ELR (cell line): Measurements from ENCODE around the gene MCL1.

Experiments used
- DNase-seq: peaks from one replicate; pipeline ENCODE4 v3.0.0-alpha.2; 2015; ENCODE audit warnings: low read depth

The MCL1 gene

DNA sequence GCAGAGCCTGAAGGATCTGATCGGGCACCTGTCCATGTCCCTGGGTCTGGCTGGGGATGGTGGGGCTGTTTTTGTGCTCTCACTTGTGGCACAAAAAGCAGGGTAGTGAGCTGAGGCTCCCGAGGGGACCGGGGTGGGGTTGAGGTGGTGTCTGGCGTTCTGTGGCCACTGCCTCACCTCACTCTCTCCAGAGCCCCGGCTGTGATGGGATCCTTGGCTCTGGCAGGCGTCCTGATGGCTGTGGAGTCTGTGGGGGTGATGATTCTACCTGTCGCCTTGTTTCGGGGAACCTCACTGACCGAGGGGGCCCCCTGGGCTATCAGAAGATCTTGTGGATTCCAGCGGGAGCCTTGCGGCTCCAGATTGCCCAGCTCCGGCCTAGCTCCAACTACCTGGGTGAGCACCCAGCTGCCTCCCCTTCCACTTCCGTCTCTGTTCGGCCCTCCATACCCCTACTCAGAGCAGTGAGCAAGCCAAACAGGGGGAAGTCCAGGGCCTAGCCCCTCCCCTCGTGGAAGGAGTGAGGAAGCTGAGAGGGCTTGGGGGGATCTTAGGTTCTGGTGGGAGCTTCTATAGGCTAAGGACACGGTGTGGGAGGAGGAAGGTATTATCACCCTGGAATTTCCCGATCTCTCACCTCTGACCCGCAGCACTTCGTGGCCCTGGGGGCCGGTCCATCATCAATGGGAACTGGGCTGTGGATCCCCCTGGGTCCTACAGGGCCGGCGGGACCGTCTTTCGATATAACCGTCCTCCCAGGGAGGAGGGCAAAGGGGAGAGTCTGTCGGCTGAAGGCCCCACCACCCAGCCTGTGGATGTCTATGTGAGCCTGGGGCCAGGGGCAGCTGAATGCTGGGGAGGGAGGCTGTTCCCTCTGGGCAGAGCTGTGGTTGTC is 23.2 kb downstream of the MCL1 start:
- DNase-seq: no peak

DNA sequence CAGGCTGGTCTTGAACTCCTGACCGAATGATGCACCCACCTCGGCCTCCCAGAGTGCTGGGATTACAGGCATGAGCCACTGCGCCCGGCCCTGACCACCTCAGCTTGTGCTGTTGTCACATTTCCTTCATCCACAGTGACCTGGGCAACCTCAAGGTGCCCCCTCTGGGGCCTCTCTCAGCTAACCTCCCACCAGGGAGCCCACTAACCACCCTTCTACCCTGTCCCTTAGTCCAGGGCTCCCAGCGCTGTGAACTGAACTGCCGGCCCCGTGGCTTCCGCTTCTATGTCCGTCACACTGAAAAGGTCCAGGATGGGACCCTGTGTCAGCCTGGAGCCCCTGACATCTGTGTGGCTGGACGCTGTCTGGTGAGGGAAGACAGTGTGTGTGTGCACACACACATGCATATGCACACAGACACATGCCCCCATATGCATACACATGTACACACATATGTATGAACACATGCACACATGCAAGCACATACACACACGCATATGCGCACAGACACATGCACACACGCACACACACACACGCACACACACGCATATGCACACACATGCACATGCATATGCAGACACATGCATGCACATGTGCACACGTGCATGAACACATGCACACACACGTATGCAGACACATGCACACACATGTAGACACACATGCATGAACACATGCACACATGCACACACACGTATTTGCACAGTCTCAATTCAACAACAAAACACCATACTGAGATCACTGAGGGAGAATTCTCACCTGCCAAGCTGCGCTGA is 24.0 kb downstream of the MCL1 start:
- DNase-seq: no peak

DNA sequence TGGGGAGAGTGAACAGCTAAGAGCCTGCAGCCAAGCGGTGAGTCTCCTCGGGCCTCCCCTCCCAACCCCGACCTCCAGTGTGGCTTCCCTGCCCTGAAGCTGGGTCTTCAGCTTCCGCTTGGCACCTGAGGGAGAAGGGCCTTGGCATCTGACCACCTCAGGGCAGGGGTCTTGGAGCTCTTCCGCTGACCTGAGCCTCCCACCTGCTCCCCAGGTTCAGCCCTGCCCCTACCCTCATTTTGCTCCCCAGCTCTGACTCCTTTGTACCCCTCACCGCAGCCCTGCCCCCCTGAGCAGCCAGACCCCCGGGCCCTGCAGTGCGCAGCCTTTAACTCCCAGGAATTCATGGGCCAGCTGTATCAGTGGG is 25.3 kb downstream of the MCL1 start:
- DNase-seq: no peak

DNA sequence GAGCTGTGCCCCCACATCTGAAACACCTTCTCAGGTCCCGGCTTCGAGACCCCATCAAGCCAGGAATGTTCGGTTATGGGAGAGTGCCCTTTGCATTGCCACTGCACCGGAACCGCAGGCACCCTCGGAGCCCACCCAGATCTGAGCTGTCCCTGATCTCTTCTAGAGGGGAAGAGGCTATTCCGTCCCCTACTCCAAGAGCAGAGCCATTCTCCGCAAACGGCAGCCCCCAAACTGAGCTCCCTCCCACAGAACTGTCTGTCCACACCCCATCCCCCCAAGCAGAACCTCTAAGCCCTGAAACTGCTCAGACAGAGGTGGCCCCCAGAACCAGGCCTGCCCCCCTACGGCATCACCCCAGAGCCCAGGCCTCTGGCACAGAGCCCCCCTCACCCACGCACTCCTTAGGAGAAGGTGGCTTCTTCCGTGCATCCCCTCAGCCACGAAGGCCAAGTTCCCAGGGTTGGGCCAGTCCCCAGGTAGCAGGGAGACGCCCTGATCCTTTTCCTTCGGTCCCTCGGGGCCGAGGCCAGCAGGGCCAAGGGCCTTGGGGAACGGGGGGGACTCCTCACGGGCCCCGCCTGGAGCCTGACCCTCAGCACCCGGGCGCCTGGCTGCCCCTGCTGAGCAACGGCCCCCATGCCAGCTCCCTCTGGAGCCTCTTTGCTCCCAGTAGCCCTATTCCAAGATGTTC is 25.9 kb downstream of the MCL1 start:
- DNase-seq: no peak

DNA sequence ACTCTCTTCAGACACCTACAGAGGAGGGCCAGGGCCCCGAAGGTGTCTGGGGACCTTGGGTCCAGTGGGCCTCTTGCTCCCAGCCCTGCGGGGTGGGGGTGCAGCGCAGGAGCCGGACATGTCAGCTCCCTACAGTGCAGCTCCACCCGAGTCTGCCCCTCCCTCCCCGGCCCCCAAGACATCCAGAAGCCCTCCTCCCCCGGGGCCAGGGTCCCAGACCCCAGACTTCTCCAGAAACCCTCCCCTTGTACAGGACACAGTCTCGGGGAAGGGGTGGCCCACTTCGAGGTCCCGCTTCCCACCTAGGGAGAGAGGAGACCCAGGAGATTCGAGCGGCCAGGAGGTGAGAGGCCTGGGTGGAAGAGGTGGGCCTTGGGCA is 26.5 kb downstream of the MCL1 start:
- no peak for DNase-seq

DNA sequence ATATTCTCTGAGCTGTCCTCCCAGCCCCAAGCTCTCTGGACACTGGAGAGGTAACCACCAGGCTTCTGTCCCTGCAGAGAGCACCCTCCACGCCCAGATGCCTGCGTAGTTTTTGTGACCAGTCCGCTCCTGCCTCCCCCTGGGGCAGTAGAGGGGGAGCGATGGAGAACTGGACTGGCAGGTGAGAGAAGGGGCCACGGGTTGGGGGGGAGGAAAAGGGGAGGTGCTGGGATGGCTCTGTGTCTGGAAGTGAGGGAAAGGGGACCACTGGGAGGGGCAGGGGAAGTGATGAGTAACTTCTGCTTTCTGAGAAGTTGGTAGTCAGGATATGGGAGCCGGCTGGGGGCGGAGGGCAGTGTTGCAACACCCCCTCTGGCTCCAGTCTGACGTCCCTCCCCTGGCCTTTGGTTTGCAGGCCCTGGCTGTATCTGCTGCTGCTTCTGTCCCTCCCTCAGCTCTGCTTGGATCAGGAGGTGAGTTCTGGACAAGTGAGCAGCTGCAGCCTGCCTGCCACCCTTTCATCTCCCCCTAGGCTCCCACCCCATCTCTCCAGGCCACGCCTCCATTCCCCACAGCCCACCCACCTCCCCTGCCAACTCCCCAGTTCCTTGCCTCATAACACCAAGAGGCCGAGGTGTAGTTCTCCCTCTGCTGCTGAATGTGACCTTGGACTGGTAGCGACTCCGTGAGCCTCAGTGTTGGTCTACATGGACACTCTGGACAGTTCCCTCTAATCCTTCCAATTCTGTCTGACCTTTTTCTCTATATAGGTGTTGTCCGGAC is 27.1 kb downstream of the MCL1 start:
- DNase-seq: peak; percentile 92

DNA sequence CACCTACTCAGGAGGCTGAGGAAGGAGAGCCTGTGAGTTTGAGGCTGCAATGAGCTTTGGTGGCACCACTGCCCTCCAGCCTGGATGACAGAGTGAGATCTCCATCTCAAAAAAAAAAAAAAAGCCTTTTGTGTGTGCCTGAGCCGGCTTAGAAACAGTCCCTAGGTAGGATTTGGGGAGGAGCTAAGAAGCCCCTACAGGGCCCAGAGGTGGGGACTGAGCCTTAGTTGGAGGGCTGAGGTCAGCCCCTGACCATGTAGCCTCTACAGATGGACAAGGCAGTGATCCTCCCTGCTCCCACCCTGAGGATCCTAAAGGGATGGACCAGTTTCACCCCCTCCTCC is 27.7 kb downstream of the MCL1 start:
- DNase-seq: peak; percentile 20

DNA sequence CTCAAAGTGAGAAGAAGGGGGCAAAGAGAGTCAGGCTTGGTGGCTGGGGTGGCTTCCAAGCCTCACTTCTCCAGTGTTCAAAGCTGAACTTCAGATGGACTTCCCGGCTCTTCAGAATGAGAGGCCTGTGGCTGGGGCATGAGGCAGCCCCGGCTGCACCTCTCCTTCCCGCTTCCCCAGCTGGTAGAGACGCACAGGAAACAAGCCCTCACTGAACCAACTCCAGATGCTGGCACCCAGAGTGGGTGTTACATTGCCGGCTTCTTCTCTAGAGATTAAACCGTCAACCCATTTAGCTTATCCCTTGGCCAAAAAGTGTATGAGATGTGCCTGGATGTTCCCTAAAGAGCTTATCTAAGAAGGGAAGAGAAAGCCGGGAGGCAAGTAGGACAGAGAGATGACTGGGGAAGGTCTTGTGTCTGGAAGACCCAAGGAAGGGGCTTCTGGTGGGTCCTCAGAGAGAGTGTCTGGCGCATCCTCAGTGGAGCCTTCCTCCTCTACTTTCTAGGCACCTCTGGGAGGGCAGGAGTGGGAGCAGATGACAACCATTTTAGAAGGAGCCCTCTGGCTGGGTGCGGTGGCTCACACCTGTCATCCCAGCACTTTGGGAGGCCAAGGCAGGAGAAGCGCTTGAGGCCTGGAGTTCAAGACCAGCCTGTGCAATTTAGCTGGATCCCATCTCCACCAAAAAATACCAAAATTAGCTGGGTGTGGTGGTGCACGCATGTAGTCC is 28.2 kb downstream of the MCL1 start:
- DNase-seq: peak; percentile 59

DNA sequence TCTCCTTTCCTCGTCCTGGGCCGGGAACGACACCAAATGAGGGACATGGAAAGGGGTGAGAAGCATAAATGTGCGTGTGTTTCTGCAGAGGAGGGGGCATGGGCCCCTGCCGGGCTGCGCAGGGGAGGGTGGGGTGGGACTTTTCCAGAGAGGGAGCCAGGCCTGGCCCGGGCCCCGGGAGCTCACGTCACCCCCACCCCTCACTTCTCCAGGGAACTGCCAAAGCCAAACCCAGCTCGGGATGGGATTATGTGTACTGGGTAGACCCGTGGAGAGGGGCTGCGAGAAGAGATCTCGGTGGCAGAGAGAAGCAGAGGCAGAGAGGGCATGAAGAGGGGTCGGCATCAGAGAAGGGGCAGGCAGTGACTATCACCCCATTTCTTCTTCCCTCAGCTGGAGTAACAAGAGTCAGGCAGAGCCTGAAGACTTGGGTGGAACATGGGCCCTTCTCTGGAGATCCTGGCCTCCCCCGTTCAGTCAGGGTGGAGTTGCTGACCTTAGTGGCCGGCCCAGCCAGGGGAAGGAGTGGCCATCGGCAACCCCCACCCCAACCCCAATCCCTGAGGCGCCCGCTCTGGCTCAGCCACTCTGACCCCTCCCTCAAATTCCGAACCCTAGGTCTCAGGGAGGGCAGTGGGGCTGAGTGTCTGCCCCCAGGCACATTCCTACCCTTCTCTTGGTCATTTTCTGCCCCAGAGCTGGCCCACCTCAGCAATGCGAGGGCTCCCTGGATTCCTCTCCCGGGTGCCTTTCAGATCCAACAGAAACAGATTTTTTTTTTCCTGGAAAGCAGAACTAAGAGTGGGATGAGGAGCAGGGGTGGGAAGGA is 29.0 kb downstream of the MCL1 start:
- peak; percentile 72 for DNase-seq

DNA sequence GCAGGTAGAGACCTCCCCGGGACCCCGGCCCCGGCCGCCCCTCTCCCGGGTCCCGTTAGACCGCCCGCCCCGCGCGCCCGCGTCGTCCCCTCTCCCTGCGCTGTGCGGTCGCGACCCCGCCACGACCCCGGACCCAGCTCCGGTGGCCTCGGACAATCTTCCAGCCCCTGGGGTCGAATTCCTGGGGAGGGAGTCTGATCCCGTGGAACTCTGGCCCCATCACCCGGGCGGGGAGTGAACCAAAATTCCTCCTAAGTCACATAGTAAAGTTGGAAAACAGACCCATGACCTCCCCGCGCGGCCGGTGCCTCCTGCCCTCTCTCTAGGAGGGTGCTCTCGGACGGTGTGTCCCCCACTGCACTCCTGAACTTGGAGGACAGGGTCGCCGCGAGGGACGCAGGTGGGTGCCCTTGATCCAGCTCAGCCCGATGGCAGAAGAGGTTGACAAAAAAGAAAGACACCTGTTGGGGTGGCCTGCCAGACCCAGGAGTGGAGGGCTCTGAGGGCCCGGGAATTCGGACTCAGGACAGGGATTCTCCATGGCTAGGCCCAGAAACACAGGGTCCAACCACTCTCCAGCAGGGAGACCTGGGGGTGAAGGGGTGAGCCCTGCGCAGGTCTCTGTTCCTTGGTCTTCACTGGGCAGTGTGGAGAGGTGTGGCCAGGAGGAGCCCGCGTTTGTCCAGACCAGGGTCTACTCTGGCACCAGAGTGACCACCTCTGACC is 29.8 kb downstream of the MCL1 start:
- peak; percentile 51 for DNase-seq

DNA sequence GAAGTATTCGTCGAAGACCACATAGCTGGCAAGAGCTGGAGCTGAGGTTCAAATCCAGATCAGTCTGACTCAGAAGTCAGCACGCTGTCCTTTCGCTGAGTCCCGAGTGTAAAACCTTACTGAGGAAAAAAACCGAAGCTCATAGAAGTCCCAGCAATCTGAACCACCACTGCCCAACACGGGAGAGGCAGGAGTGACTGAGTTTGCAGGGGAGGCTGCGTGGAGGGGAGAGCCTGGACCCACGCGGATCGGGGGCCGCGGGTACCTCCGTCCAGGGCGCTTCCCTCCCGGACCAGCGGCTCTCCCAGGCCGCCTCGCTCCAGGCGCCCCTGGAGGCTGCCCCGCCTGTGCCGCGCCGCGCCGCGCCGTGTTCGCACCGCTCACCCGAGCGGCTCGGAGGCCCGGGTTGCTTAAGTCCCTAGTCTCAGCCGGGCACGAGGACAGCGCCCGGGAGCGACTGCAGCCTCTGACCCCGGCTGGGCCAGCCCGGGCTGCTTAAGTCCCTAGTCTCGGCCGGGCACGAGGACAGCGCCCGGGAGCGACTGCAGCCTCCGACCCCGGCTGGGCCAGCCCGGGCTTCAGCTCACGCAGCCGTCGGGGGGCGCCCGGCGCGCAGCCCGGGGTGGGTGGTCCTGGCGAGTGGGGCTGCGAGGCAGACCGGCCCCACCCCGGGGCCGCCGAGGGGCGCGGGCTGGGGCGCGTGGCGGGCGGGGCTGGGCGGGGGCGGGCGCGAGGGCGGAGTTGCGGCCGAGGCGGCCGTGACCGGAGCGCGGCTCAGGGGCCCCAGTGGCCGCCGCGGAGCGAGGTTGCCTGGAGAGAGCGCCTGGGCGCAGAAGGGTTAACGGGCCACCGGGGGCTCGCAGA is 30.5 kb downstream of the MCL1 start, which contains the start of gene ADAMTSL4:
TSS of gene ADAMTSL4 (plus strand) at position 777 of the 864 bp plus-strand sequence. CDS start 2,881 bp downstream, outside the sequence.
- DNase-seq: peak; percentile 82

DNA sequence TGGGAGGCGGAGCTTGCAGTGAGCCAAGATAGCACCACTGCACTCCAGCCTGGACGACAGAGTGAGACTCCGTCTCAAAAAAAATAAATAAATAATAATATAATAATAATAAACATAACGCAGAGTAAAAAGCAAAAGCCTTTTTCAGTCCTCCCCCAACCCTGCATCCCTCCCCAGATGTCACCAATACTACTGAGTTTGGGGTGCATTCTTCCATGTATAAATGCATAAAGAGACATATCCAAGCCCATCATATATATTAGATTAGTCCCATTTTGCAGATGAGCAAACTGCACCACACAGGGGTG is 31.1 kb downstream of the MCL1 start:
- DNase-seq: no peak

DNA sequence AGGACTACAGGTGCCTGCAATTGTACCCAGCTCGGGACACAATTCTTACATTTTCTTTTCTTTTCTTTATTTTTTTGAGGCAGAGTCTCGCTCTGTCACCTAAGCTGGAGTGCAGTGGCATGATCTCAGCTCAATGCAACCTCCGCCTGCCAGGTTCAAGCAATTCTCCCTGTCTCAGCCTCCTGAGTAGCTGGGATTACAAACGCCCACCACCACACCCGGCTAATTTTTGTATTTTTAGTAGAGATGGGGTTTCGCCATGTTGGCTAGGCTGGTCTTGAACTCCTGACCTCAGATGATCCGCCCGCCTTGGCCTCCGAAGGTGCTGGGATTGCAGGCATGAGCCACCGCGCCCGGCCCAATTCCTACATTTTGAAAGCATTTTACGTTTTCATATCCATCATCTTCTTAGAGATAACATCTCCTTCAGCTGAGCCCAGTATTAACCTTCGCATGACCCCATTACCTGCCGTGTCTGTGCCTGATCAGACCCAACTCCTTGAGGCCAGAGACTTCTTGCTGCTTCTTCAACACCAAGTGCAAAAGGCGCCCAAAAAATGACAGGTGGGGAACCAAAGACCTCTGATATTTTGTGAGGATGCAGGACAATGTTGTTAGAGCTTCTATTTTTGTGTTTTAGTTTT is 33.0 kb downstream of the MCL1 start:
- no peak for DNase-seq

DNA sequence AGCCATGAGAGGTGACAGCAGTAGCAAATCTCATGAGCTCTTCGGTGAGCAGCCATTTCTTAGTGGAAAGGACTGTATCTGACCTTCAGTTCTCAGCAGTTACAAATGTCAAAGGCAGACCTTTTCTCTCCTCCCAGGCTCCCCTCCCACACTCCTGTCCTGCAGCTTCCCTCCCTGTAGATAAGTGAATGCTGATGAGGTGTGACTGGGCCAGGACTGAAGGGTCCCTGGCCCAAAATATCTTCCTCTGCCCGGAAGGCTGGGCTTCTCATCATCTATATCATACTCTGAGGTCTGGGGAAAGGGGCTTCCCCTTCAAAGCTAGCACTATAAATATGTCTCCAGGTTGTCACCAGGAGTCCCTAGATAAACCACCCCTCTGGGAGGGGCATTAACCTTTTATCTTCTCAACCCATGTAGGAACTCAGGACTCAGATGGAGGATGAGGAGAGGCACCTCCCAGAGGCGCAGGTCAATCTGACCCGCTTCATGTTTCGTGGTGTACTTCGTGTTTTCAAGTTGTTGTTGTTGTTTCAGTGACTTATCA is 33.9 kb downstream of the MCL1 start:
- no peak for DNase-seq

DNA sequence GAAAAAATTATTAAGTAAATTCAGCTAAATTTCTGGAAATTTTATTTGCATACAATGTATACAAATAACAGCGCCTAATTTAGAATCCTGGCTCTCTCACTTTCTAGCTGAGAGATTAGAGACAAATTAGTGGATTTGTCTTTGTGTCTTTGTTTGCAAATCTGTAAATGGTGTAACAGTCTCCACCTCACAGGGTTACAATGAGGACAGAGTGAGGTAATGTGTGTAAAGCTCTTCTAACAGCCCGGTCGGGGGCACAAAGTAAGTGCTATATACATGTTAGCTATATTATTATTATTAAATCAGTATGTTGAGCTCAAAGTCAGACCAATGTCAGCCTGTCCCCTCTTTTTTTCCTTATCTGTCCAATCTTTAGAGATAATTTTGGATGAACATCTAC is 35.2 kb downstream of the MCL1 start:
- no peak for DNase-seq

DNA sequence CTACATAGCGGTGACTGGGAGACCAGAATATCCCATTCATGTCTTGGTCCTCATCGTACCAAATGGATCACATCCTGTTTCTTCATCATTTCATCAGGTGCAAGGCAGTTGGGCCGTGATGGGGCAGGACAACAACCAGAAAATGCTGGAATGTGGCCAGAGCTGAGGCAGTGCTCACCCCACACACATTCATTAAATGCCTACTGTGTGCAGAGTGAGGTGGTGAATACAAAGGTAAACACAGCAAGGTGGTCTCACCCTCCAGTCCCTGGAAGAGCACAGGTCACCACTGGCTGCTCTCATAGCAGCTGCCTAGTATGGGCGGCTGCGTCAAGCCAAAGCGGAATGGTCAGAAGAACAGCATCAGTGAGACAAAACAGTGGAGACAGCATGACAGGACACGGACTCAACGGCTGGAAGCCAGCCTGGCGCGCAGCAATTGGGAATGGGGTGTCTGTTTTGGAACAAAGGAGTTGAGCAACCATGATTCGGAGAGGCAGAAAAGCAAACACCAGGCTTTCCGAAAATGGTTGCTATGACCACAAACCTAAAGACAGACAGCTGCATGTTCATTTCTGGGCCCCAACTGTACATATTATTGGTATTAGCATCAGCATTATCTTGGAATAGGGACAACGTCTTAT is 35.8 kb downstream of the MCL1 start:
- no peak for DNase-seq
